Hematopoietic multipotent progenitor cell treated with erythropoietin and hydrocortisone succinate and interleukin-3 and kit ligand, for 8 days (in vitro differentiated cells): Measurements from ENCODE around the gene PANX2.

Experiments
- DNase-seq: peaks from one replicate; pipeline ENCODE4 v3.0.0-alpha.2; 2015

PANX2 gene

GRCh38 chr22:50185375-50186087, 15.0 kb downstream of the PANX2 start, which contains the start of gene TRABD:
Gene TRABD, plus strand, starts transcription at chr22:50185913. Its CDS starts 7,148 bp downstream, at chr22:50193061.
- DNase-seq: peak; percentile 88

- DNase-seq: no peak
These were observed 15.7 kb downstream of the PANX2 start for GRCh38 chr22:50186181-50186714.

- no peak for DNase-seq
These were observed 16.4 kb downstream of the PANX2 start for GRCh38 chr22:50186761-50187523.

- DNase-seq: no peak
These were observed 17.8 kb downstream of the PANX2 start for GRCh38 chr22:50188356-50188755.

GRCh38 chr22:50189184-50189848, 18.8 kb downstream of the PANX2 start:
- no peak for DNase-seq

- no peak for DNase-seq
These were observed 19.3 kb downstream of the PANX2 start for GRCh38 chr22:50189849-50190181.

GRCh38 chr22:50190182-50190940, 19.8 kb downstream of the PANX2 start:
- peak; percentile 89 for DNase-seq

GRCh38 chr22:50190941-50191741, 20.6 kb downstream of the PANX2 start:
- peak; percentile 48 for DNase-seq

- no peak for DNase-seq
These were observed 22.1 kb downstream of the PANX2 start for GRCh38 chr22:50192436-50193204.

GRCh38 chr22:50193621-50194020, 23.1 kb downstream of the PANX2 start:
- no peak for DNase-seq

GRCh38 chr22:50194037-50194805, 23.7 kb downstream of the PANX2 start:
- DNase-seq: no peak

- no peak for DNase-seq
These were observed 25.7 kb downstream of the PANX2 start for GRCh38 chr22:50196256-50196655.

GRCh38 chr22:50197000-50197800, 26.7 kb downstream of the PANX2 start:
- DNase-seq: no peak

- no peak for DNase-seq
These were observed 27.5 kb downstream of the PANX2 start for GRCh38 chr22:50197856-50198623.

- DNase-seq: no peak
These were observed 28.1 kb downstream of the PANX2 start for GRCh38 chr22:50198624-50199017.

GRCh38 chr22:50199251-50199721, 28.8 kb downstream of the PANX2 start:
- DNase-seq: no peak

- no peak for DNase-seq
These were observed 29.4 kb downstream of the PANX2 start for GRCh38 chr22:50199829-50200460.
